HepG2 (cell line): ENCODE results near the gene KIF6.

Source experiments
- ARID2 ChIP-seq: sonication (generic); formaldehyde crosslinking; IDR thresholded peaks from 2 replicates; pipeline ENCODE4 v1.8.1; 2022; ENCODE audit warnings: mild to moderate bottlenecking, missing genetic modification reagents, borderline replicate concordance
- CENPT ChIP-seq: sonication (generic); formaldehyde crosslinking; IDR thresholded peaks from 2 replicates; pipeline ENCODE4 v1.8.0; 2022; ENCODE audit warnings: low read depth, mild to moderate bottlenecking, moderate library complexity, missing genetic modification reagents
- CTCF ChIP-seq: sonication (generic); formaldehyde crosslinking; IDR thresholded peaks from 2 replicates; pipeline ENCODE4 v1.5.0; 2020; ENCODE audit warnings: mild to moderate bottlenecking, missing genetic modification reagents, moderate library complexity
- EZH2 ChIP-seq: conservative IDR thresholded peaks from 2 replicates; pipeline ENCODE4 v1.6.1; 2012; ENCODE audit warnings: mild to moderate bottlenecking, low read depth, low read length, moderate library complexity
- REST ChIP-seq, 2 experiments: IDR thresholded peaks; 2 replicates each; pipeline ENCODE4 v1.6.1; 2011 to 2012; ENCODE audit warnings: low read length in 2 of 2, borderline replicate concordance in 1 of 2, low read depth in 1 of 2, mild to moderate bottlenecking in 1 of 2, moderate library complexity in 1 of 2
- SMAD1 ChIP-seq: sonication (generic); formaldehyde crosslinking; IDR thresholded peaks from 2 replicates; pipeline ENCODE4 v1.4.0; 2020; ENCODE audit warnings: missing genetic modification reagents, low read depth, mild to moderate bottlenecking, borderline replicate concordance

- TF ChIP-seq SMAD1 (CRISPR knock-in tag) (no peak), CENPT (CRISPR knock-in tag) (no peak), REST (IDR thresholded peaks at IDR 0.05; ENCODE audit: borderline replicate concordance in 1 of 2, low read depth in 1 of 2, low read length in 2 of 2) (no peak), CTCF (CRISPR knock-in tag) (no peak), EZH2 (no peak), ARID2 (CRISPR knock-in tag) (no peak)
These were observed 138.1 kb downstream of the KIF6 start for GRCh38 chr6:39587080-39587479.
